DOHH2 (cell line): ENCODE results near the gene SYNGAP1.
"Not testable (repeated sequence)": the region's sequence is repeated elsewhere in the genome, so short reads cannot be mapped to it uniquely, and the experiment has no call there.

Experiments
- CTCF ChIP-seq: fragments of 200-600 bp; sonication (generic); IDR thresholded peaks from one replicate; pipeline ENCODE4 v1.5.1; 2014; ENCODE audit warnings: antibody characterized with exemption, mild to moderate bottlenecking, low read depth, low read length; ENCODE audit not compliant: poor library complexity, severe bottlenecking
- EZH2phosphoT487 ChIP-seq: fragments of 200-600 bp; sonication (generic); IDR thresholded peaks from 2 replicates; pipeline ENCODE4 v1.6.1; 2017; ENCODE audit warnings: borderline replicate concordance, mild to moderate bottlenecking, antibody characterized with exemption, low read length, moderate library complexity, mixed read lengths

GRCh38 chr6:33399881-33400280, 20.0 kb upstream of the SYNGAP1 start:
- TF ChIP-seq CTCF, EZH2phosphoT487: not testable (repeated sequence)
